Transverse colon (tissue), 4 donors: ENCODE data around the gene SFXN2. TPM values are rescaled to one million over a fixed set of nuclear protein-coding genes. Genes with fewer than 3 reads are reported as not detected.

Experiments
- DNase-seq: peaks from one replicate; pipeline ENCODE4 v3.0.0-alpha.2; 2019
- H3K27ac ChIP-seq, 4 donors: fragments of 200-600 bp; sonication (generic); 2 replicates each; pipeline ENCODE4 v1.5.1; 2016 to 2018; ENCODE audit warnings: inconsistent platforms in 4 of 4
- H3K27me3 ChIP-seq: fragments of 200-600 bp; sonication (generic); 2 replicates; pipeline ENCODE4 v1.5.1; 2017; ENCODE audit warnings: inconsistent platforms
- H3K36me3 ChIP-seq, 4 donors: fragments of 200-600 bp; sonication (generic); 2 replicates each; pipeline ENCODE4 v1.5.1; 2017 to 2019; ENCODE audit warnings: inconsistent platforms in 4 of 4
- H3K4me1 ChIP-seq, 4 donors: fragments of 200-600 bp; sonication (generic); 2 replicates each; pipeline ENCODE4 v1.5.1; 2017 to 2020; ENCODE audit warnings: inconsistent platforms in 4 of 4
- H3K4me3 ChIP-seq, 4 donors: fragments of 200-600 bp; sonication (generic); 1 replicate in 1 of 4; 2 replicates in 3 of 4; pipeline versions ENCODE4 v1.5.1 to v1.6.1; 2017 to 2019; ENCODE audit warnings: inconsistent platforms in 4 of 4
- H3K9me3 ChIP-seq, 2 donors: fragments of 200-600 bp; sonication (generic); 2 replicates each; pipeline ENCODE4 v1.5.1; 2017 to 2019; ENCODE audit warnings: inconsistent platforms in 2 of 2
- EP300 ChIP-seq: sonication (generic); formaldehyde crosslinking; IDR thresholded peaks from one replicate; pipeline ENCODE4 v1.6.1; 2017; ENCODE audit warnings: antibody characterized with exemption, low read depth
- POLR2A ChIP-seq: fragments of 450-650 bp; IDR thresholded peaks from one replicate; pipeline ENCODE4 v1.6.1; 2016; ENCODE audit warnings: antibody characterized with exemption, mild to moderate bottlenecking, moderate library complexity
- POLR2AphosphoS5 ChIP-seq, 3 donors: sonication (generic); formaldehyde crosslinking; IDR thresholded peaks; one replicate each; pipeline ENCODE4 v1.6.1; 2016; ENCODE audit warnings: antibody characterized with exemption in 3 of 3
- WGBS, 2 donors: methylation state at CpG; one replicate each; pipeline ENCODE4 v1.1.5; 2018; ENCODE audit warnings: low coverage in 1 of 2; 5-methylcytosine and 5-hydroxymethylcytosine counted together
- in situ Hi-C, 4 donors: fragments of 200-750 bp; cut with MboI; loops; one replicate each; pipeline versions ENCODE4 v1.15.0 to v1.15.1; 2017; ENCODE audit warnings: low sequenced_read_pairs in 3 of 4, low pct_ligation_motif_present in 1 of 4, low pct_unique_long_range_greater_than_20kb in 1 of 4
- intact Hi-C: fragments of 100-400 bp; cut with DNase I; formaldehyde crosslinking; loops from one replicate; pipeline ENCODE4 v1.15.1; 2023; ENCODE audit warnings: low total_unique reads
- total RNA-seq, 4 donors: library from RNA; depleted of rRNA; stranded (reverse); fragments of >200 nt; gene quantifications; one replicate each; pipeline ENCODE4 v1.1.0, GENCODE V29; 2016
- TF ChIP-seq, protein P1 (sequence below), 5 experiments: fragments of 200-600 bp in 3 of 5; fragments of 450-650 bp in 2 of 5; sonication (generic) in 3 of 5; IDR thresholded peaks; 1 replicate in 2 of 5; 2 replicates in 3 of 5; pipeline ENCODE4 v1.5.1; 2016 to 2017; ENCODE audit warnings: antibody characterized with exemption in 5 of 5, inconsistent platforms in 3 of 5, mild to moderate bottlenecking in 2 of 5, moderate library complexity in 1 of 5

Gene SFXN2
- total RNA-seq, 4 donors from 2014 or later = 2.1 to 64.9 (median 7.3) TPM

DNA sequence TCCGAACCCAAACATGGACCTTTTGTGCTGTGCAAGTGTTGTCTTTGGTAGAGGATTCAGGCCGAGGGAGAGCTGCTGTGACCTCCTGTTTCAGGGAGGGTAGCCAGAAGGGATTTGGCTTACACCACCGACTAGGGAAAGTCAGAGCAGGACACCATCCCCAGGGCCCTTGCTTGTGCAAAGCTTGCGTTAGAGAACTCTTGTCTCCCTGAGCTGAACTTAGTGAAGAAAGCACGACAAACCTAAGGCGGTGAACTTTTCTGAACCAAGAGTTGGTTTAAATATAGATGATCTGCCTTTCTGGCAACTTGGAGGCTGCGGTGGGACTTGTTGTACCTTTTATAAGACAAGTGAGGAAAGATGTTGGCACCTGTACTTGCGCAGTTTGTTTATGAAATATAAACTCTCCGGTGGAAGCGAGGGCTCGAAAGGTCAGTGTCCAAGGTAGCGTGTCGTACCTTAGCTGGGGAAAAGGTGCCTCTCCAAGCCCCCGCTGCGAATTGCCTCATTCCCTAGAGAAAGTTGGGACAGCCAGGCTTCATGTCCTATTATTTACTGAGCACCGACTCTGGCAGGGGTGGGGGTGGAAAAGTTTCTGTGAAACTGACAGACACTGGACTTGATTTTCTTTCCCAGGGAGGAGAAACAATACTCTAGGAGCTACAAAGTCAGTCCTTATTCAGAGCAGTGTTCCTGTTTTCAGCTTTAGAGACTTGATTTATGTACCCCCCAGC, 60.9 kb downstream of the SFXN2 start:
- Histone ChIP-seq H3K36me3 (no peaks in the 10 kb centered on the region), H3K27me3 (no peaks in the 10 kb centered on the region), H3K9me3 (no peaks in the 10 kb centered on the region), H3K4me1 (peaks cover 21 to 58% (median 32%) of the 10 kb centered on the region in 4 donors), H3K4me3 (peak overlapping the region in 2 of 4 donors; percentile 26 to 40), H3K27ac (peak overlapping the region; percentile 85 to 90 (median 88))
- WGBS, 2 donors = 62 to 70% methylated on average over 6 to 16 of the region's 16 CpGs
- peak in 2 of 3 donors; percentile 10 to 38 for TF ChIP-seq POLR2AphosphoS5 (IDR thresholded peaks at IDR 0.05)
- TF ChIP-seq, protein P1, sequence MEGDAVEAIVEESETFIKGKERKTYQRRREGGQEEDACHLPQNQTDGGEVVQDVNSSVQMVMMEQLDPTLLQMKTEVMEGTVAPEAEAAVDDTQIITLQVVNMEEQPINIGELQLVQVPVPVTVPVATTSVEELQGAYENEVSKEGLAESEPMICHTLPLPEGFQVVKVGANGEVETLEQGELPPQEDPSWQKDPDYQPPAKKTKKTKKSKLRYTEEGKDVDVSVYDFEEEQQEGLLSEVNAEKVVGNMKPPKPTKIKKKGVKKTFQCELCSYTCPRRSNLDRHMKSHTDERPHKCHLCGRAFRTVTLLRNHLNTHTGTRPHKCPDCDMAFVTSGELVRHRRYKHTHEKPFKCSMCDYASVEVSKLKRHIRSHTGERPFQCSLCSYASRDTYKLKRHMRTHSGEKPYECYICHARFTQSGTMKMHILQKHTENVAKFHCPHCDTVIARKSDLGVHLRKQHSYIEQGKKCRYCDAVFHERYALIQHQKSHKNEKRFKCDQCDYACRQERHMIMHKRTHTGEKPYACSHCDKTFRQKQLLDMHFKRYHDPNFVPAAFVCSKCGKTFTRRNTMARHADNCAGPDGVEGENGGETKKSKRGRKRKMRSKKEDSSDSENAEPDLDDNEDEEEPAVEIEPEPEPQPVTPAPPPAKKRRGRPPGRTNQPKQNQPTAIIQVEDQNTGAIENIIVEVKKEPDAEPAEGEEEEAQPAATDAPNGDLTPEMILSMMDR (IDR thresholded peaks at IDR 0.05) = no peak
- no peak for TF ChIP-seq POLR2A
- intact Hi-C loops (no loop called here), in situ Hi-C loops (no loop called here)
- peak; percentile 21 for DNase-seq

DNA sequence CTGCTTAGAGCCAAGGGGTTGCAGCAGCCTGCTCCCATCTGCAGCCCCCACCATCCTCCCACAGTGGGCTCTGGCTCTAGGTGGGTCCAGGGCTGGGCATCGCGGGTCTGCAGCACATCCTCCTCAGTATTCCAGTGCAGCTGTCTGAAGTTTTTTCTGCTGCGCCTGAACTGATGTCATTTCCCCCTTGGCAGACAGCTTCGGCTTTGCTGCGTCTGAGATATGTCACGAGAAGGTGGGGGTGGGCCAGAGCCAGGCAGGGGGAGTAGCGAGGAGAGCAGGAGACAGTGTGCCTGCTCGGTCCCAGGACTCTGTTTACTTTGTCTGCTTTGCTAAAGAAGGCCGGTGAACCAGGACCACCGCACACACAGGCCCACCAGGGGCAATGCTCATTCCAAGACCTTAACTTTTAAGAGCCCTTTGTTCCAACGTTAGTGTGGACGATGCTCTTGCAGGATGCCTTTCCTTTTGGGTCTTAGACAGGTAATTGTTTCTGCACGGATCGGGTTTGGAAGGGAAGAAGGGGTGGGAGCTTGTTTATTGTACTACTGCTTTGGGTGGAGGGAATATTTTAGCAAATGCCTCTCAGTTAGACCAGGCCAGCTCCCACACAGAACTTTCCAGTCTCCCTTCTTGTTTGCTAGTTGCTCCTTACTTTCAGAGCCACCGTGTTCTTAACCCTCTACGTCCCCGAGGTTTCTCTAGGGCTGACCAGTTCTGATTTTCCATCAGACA, 61.7 kb downstream of the SFXN2 start:
- Histone ChIP-seq H3K36me3 (no peaks in the 10 kb centered on the region), H3K4me3 (peak overlapping the region in 3 of 4 donors; percentile 20 to 40 (median 26)), H3K27ac (peak overlapping the region; percentile 85 to 90 (median 88)), H3K9me3 (no peaks in the 10 kb centered on the region), H3K4me1 (peaks cover 28 to 65% (median 35%) of the 10 kb centered on the region in 4 donors), H3K27me3 (no peaks in the 10 kb centered on the region)
- peak; percentile 59 for DNase-seq
- intact Hi-C loops = no loop called here
- WGBS, 2 donors = 57% methylated on average over 17 of the region's 17 CpGs; no CpG with 5 or more reads in 1 of the 2 donors
- TF ChIP-seq POLR2A = peak; percentile 65
- peak; percentile 68 to 87 (median 80) for TF ChIP-seq POLR2AphosphoS5 (IDR thresholded peaks at IDR 0.05)
- TF ChIP-seq EP300 = no peak
- TF ChIP-seq, protein P1 (IDR thresholded peaks at IDR 0.05) = no peak
- in situ Hi-C loops = no loop called here

DNA sequence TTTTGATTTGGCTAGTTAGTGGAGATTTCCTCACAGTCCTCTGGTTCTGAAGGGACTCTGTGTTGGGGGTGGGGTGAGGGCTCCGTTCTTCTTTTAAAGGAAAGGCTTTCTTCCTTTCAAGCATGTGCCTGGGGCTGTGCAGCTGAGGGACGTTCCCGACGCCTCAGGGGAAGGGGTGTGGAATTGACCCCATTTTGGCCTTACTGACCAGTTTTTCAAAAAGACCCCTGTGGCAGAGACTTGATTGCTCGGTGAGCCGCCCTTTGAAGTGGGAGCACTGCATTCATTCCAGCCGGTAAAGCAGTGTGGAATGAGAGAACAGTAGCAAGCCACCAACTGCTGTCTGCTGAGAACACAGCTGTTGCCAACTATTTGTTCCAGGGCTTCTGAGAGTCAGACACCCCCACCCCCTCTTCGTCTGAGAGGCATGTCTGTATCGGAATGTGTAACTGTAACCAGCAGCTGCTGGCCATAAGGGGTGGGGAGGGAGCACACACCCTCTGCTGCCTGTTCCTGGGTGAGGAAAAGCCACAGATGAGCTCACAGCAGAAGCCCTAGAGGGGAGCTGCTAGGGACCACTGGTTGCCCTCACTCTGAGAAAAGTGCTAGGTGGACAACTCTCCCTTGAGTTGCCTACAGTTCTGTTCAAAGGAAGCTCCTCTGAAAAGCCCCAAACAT, 62.5 kb downstream of the SFXN2 start:
- intact Hi-C loops = no loop called here
- Histone ChIP-seq H3K4me1 (peaks cover 34 to 73% (median 39%) of the 10 kb centered on the region in 4 donors), H3K36me3 (no peaks in the 10 kb centered on the region), H3K9me3 (no peaks in the 10 kb centered on the region), H3K27ac (peak overlapping the region; percentile 85 to 90 (median 88)), H3K4me3 (peak overlapping the region in 3 of 4 donors; percentile 20 to 40 (median 26)), H3K27me3 (no peaks in the 10 kb centered on the region)
- in situ Hi-C loops = no loop called here
- 50 to 63% methylated on average over 3 to 9 of the region's 9 CpGs for WGBS, 2 donors
- peak; percentile 71 for DNase-seq
- TF ChIP-seq, protein P1 (IDR thresholded peaks at IDR 0.05) = peak in 1 of 5 experiments; percentile 9
- TF ChIP-seq POLR2AphosphoS5 (IDR thresholded peaks at IDR 0.05) (peak; percentile 84 to 87 (median 86)), POLR2A (peak; percentile 41), EP300 (peak; percentile 68)
